Thymus (tissue), 11 donors: ENCODE data around the gene GIGYF1. TPM values are rescaled to one million over a fixed set of nuclear protein-coding genes. Genes with fewer than 3 reads are reported as not detected.

ENCODE experiments used
- DNase-seq, 9 donors: peaks; one replicate each; pipeline ENCODE4 v3.0.0-alpha.2; 2013; ENCODE audit warnings: low spot score in 9 of 9, low read depth in 6 of 9, missing footprints in 1 of 9
- H3K27ac ChIP-seq, 2 donors: one replicate each; pipeline ENCODE4 v1.5.1; 2013; ENCODE audit warnings: control low read depth in 1 of 2, low read depth in 1 of 2, low read length in 1 of 2, mild to moderate bottlenecking in 1 of 2, moderate library complexity in 1 of 2
- H3K27me3 ChIP-seq, 2 donors: one replicate each; pipeline ENCODE4 v1.5.1; 2013; ENCODE audit warnings: low read length in 1 of 2; ENCODE audit not compliant: control insufficient read depth in 2 of 2, insufficient read depth in 1 of 2
- H3K36me3 ChIP-seq, 2 donors: one replicate each; pipeline ENCODE4 v1.5.1; 2013; ENCODE audit warnings: low read length in 1 of 2, mild to moderate bottlenecking in 1 of 2, moderate library complexity in 1 of 2; ENCODE audit not compliant: control insufficient read depth in 2 of 2, insufficient read depth in 2 of 2
- H3K4me1 ChIP-seq, 2 donors: one replicate each; pipeline ENCODE4 v1.5.1; 2013; ENCODE audit warnings: low read length in 2 of 2; ENCODE audit not compliant: control insufficient read depth in 2 of 2, insufficient read depth in 2 of 2
- H3K4me3 ChIP-seq, 2 donors: one replicate each; pipeline ENCODE4 v1.5.1; 2013; ENCODE audit warnings: low read length in 2 of 2, control low read depth in 1 of 2, mild to moderate bottlenecking in 1 of 2
- H3K9me3 ChIP-seq, 2 donors: one replicate each; pipeline ENCODE4 v1.5.1; 2013; ENCODE audit warnings: low read length in 1 of 2, mild to moderate bottlenecking in 1 of 2; ENCODE audit not compliant: control insufficient read depth in 2 of 2, insufficient read depth in 1 of 2
- WGBS: extraction: QIAGEN DNeasy Blood & Tissue Kit; methylation state at CpG from one replicate; pipeline ENCODE4 v1.1.7; 2013; 5-methylcytosine and 5-hydroxymethylcytosine counted together
- polyA plus RNA-seq: library from polyadenylated mRNA; stranded (reverse); fragments of 200-250 nt; gene quantifications from one replicate; pipeline ENCODE4 v1.2.3, GENCODE V29; 2013
- total RNA-seq: library from RNA; stranded (reverse); fragments of 120-200 nt; gene quantifications from one replicate; pipeline ENCODE4 v1.2.4, GENCODE V29; 2013
- donor health status: healthy.

GIGYF1 gene
- total and polyA plus RNA-seq, 2 donors = 13.8 to 60.1 TPM

DNA sequence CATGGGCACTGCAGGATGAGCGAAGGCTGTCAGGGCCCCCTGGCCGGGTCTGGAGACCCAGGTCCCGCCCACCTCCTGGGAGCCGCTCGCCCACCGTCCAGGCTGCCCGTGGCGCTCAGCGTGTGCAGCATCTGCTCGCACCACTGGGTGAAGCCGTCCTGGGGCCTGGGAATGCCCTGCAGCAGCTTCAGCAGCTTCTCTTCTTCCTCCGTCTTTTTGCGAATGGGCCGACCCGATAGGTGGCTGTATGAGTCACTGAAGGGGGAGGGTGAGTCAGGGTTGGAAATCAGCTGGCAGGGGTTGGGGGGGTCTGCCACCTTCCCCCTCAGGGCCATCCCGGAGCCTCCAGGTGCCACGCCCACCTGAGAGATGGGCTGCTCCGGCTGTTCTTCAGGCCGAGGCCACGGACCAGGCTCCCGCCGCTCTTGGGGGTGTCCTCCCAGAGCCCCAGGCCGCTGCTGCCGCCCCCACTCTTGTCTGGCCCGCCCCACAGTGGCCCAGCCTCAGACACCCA lies 11.8 kb downstream of the GIGYF1 start:
- WGBS = 96% methylated on average over 25 of the region's 25 CpGs
- DNase-seq = no peak
- peaks cover 97 to 99% of the 10 kb centered on the region in 2 donors for H3K36me3 ChIP-seq
- no peak overlapping the region for H3K27ac ChIP-seq
- no peaks in the 10 kb centered on the region for H3K27me3 ChIP-seq
- no peaks in the 10 kb centered on the region for H3K4me1 ChIP-seq
- no peak overlapping the region for H3K4me3 ChIP-seq
- no peaks in the 10 kb centered on the region for H3K9me3 ChIP-seq

GRCh38 chr7:100681491-100682227 lies 12.4 kb downstream of the GIGYF1 start:
- H3K27me3 ChIP-seq = no peaks in the 10 kb centered on the region
- peaks cover 0 to 2% of the 10 kb centered on the region in 2 donors for H3K4me1 ChIP-seq
- WGBS = 93% methylated on average over 29 of the region's 29 CpGs
- H3K27ac ChIP-seq = no peak overlapping the region
- no peak overlapping the region for H3K4me3 ChIP-seq
- DNase-seq = no peak
- peaks cover 97 to 99% of the 10 kb centered on the region in 2 donors for H3K36me3 ChIP-seq
- H3K9me3 ChIP-seq = no peaks in the 10 kb centered on the region

GRCh38 chr7:100680576-100681271 lies 13.3 kb downstream of the GIGYF1 start:
- Histone ChIP-seq H3K36me3 (peaks cover 92 to 93% of the 10 kb centered on the region in 2 donors), H3K27ac (peak overlapping the region in 1 of 2 donors; percentile 38), H3K4me3 (no peak overlapping the region), H3K9me3 (peaks cover 0 to 1% of the 10 kb centered on the region in 2 donors), H3K27me3 (no peaks in the 10 kb centered on the region), H3K4me1 (peaks cover 4 to 8% of the 10 kb centered on the region in 2 donors)
- WGBS = 96% methylated on average over 18 of the region's 18 CpGs
- DNase-seq = no peak

- no peaks in the 10 kb centered on the region for H3K27me3 ChIP-seq
- peaks cover 0 to 5% of the 10 kb centered on the region in 2 donors for H3K9me3 ChIP-seq
- 96% methylated on average over 13 of the region's 13 CpGs for WGBS
- H3K4me3 ChIP-seq = no peak overlapping the region
- H3K36me3 ChIP-seq = peaks cover 86% of the 10 kb centered on the region in 2 donors
- H3K4me1 ChIP-seq = peaks cover 4 to 8% of the 10 kb centered on the region in 2 donors
- peak overlapping the region in 1 of 2 donors; percentile 31 for H3K27ac ChIP-seq
- DNase-seq = no peak
These were observed 14.0 kb downstream of the GIGYF1 start for GRCh38 chr7:100679927-100680575.

DNA sequence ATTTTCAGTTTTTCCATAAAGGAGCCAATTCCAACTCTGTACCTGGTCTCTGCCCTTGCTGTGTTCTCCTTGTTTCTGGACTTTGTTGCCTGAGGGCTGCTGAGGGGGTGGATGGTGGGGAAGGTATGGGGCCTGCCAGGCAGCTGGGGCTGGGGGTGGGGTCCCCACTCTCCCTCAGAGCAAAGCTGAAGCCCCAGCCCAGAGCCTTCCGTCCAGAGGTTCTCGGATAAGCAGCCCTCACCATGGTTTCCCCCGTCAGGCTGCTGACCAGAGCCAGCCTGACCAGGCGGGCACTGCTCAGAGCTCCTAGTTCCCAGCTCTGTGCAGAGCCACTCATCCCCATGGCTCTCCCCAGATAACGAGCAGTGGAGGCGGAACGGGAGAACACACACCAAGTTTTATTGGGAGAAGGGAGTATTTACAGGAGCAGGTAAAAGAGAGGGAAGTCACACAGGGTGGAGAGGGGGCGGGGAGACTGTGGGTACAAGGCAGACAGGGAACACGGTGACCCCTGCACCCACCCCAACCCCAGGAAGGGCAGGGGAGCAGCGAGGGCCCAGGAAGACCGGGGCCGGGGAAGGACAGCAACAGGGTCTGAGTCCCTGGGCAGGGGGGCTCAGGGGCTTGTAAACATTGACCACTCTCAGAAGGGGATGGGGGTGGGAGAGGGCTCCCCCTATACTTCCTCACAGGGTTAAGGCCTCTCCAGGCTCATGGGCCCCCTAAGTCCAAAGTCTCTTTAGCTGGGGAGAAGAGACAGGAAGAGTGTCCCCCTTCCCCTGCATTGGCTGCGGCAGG lies 14.7 kb downstream of the GIGYF1 start:
- H3K36me3 ChIP-seq = peaks cover 78 to 79% of the 10 kb centered on the region in 2 donors
- H3K9me3 ChIP-seq = peaks cover 0 to 5% of the 10 kb centered on the region in 2 donors
- H3K27ac ChIP-seq = no peak overlapping the region
- H3K4me3 ChIP-seq = no peak overlapping the region
- no peak for DNase-seq
- H3K4me1 ChIP-seq = peaks cover 4 to 8% of the 10 kb centered on the region in 2 donors
- H3K27me3 ChIP-seq = no peaks in the 10 kb centered on the region
- WGBS = 95% methylated on average over 13 of the region's 13 CpGs

- peaks cover 70% of the 10 kb centered on the region in 2 donors for H3K36me3 ChIP-seq
- 95% methylated on average over 35 of the region's 35 CpGs for WGBS
- H3K4me1 ChIP-seq = peaks cover 4 to 8% of the 10 kb centered on the region in 2 donors
- no peaks in the 10 kb centered on the region for H3K27me3 ChIP-seq
- no peak for DNase-seq
- peaks cover 0 to 5% of the 10 kb centered on the region in 2 donors for H3K9me3 ChIP-seq
- H3K4me3 ChIP-seq = no peak overlapping the region
- no peak overlapping the region for H3K27ac ChIP-seq
These were observed 15.6 kb downstream of the GIGYF1 start for GRCh38 chr7:100678291-100678984.

- peak overlapping the region in 1 of 2 donors; percentile 4 for H3K27ac ChIP-seq
- H3K27me3 ChIP-seq = no peaks in the 10 kb centered on the region
- no peak for DNase-seq
- no peak overlapping the region for H3K4me3 ChIP-seq
- H3K36me3 ChIP-seq = peaks cover 61 to 62% of the 10 kb centered on the region in 2 donors
- peaks cover 4 to 15% of the 10 kb centered on the region in 2 donors for H3K4me1 ChIP-seq
- H3K9me3 ChIP-seq = peaks cover 0 to 5% of the 10 kb centered on the region in 2 donors
- whole genome bisulfite sequencing = 96% methylated on average over 36 of the region's 36 CpGs
These were observed 16.5 kb downstream of the GIGYF1 start for GRCh38 chr7:100677308-100678267.
